ENCODE measurements around the gene EFCAB6. TPM values are rescaled to one million over a fixed set of nuclear protein-coding genes. Genes with fewer than 3 reads are reported as not detected.

EFCAB6 gene
- total and polyA plus RNA-seq, 2 donors (not counting 1 experiment from before 2014, with no cell fraction given) = 0.07 to 0.10 TPM

- peaks cover 0 to 8% (median 0%) of the 10 kb centered on the region in 3 donors for H3K9me3 ChIP-seq (ENCODE audit: control extremely low read depth in 1 of 3, control insufficient read depth in 2 of 3, insufficient read depth in 1 of 3, low read length in 2 of 3)
- 100% methylated on average over 1 of the region's 1 CpG for WGBS (ENCODE audit: insufficient coverage)
- no peak for ATAC-seq (ENCODE audit: low read depth)
- no peaks in the 10 kb centered on the region for H3K4me1 Mint-ChIP-seq
- no peak overlapping the region for H2AFZ ChIP-seq (ENCODE audit: insufficient read depth, low read depth, low read length, poor library complexity, severe bottlenecking)
- DNase-seq = no peak
- no peak overlapping the region for H3K9ac ChIP-seq (ENCODE audit: low read length)
- ChIA-PET POLR2A (no interaction called here), CTCF (interaction anchor here (1.0 kb wide), 1 partner anchor 105 kb away, joined by 3 read pairs; no protein-coding TSS in a partner anchor)
- no peak overlapping the region for H3K4me3 ChIP-seq (ENCODE audit: control extremely low read depth in 1 of 5, extremely low read depth in 1 of 5, insufficient read depth in 1 of 5, low read depth in 2 of 5, low read length in 4 of 5)
- no peak overlapping the region for H3K4me3 Mint-ChIP-seq
- H4K20me1 ChIP-seq (ENCODE audit: control insufficient read depth, insufficient read depth, low read length, poor library complexity, severe bottlenecking) = no peaks in the 10 kb centered on the region
- no peaks in the 10 kb centered on the region for H3K4me1 ChIP-seq (ENCODE audit: control insufficient read depth in 2 of 2, insufficient read depth in 2 of 2, low read length in 2 of 2)
- TF ChIP-seq CTCF (IDR thresholded peaks at IDR 0.05) (no peak), EZH2 (IDR thresholded peaks at IDR 0.05; ENCODE audit: borderline replicate concordance, insufficient read depth, low read depth, low read length, poor library complexity, severe bottlenecking) (no peak)
- no peak overlapping the region for H3K27ac ChIP-seq (ENCODE audit: low read length in 2 of 2)
- no peak overlapping the region for H3K27ac Mint-ChIP-seq
- H3K36me3 ChIP-seq (replicated peaks in 1 of 2; ENCODE audit: control extremely low read depth in 1 of 2, control insufficient read depth in 1 of 2, extremely low read depth in 1 of 2, insufficient read depth in 2 of 2, low read length in 1 of 2) = no peaks in the 10 kb centered on the region
- no peaks in the 10 kb centered on the region for H3K9me3 Mint-ChIP-seq (ENCODE audit: insufficient read depth)
- H3K27me3 ChIP-seq (replicated peaks in 1 of 4; ENCODE audit: control extremely low read depth in 1 of 4, control insufficient read depth in 3 of 4, insufficient read depth in 4 of 4, low read length in 3 of 4) = no peaks in the 10 kb centered on the region
- H3K79me2 ChIP-seq (ENCODE audit: control insufficient read depth, insufficient read depth, low read length) = no peaks in the 10 kb centered on the region
- H3K27me3 Mint-ChIP-seq = peaks cover 9% of the 10 kb centered on the region
- intact Hi-C loops (cut with micrococcal nuclease) = no loop called here
- H3K4me2 ChIP-seq (replicated peaks; ENCODE audit: low read depth, low read length, poor library complexity, severe bottlenecking) = no peak overlapping the region
Measured at GRCh38 chr22:43491737-43492136, 320.4 kb downstream of the EFCAB6 start.

- H3K27ac Mint-ChIP-seq = no peak overlapping the region
- Histone ChIP-seq H3K4me1 (ENCODE audit: control insufficient read depth in 2 of 2, insufficient read depth in 2 of 2, low read length in 2 of 2) (no peaks in the 10 kb centered on the region), H2AFZ (ENCODE audit: insufficient read depth, low read depth, low read length, poor library complexity, severe bottlenecking) (no peak overlapping the region), H3K4me2 (replicated peaks; ENCODE audit: low read depth, low read length, poor library complexity, severe bottlenecking) (no peak overlapping the region), H3K27me3 (replicated peaks in 1 of 4; ENCODE audit: control extremely low read depth in 1 of 4, control insufficient read depth in 3 of 4, insufficient read depth in 4 of 4, low read length in 3 of 4) (no peaks in the 10 kb centered on the region), H3K79me2 (ENCODE audit: control insufficient read depth, insufficient read depth, low read length) (no peaks in the 10 kb centered on the region), H3K9ac (ENCODE audit: low read length) (no peak overlapping the region), H3K9me3 (ENCODE audit: control extremely low read depth in 1 of 3, control insufficient read depth in 2 of 3, insufficient read depth in 1 of 3, low read length in 2 of 3) (peaks cover 0 to 8% (median 0%) of the 10 kb centered on the region in 3 donors), H3K36me3 (replicated peaks in 1 of 2; ENCODE audit: control extremely low read depth in 1 of 2, control insufficient read depth in 1 of 2, extremely low read depth in 1 of 2, insufficient read depth in 2 of 2, low read length in 1 of 2) (no peaks in the 10 kb centered on the region), H3K27ac (ENCODE audit: low read length in 2 of 2) (no peak overlapping the region), H4K20me1 (ENCODE audit: control insufficient read depth, insufficient read depth, low read length, poor library complexity, severe bottlenecking) (no peaks in the 10 kb centered on the region), H3K4me3 (ENCODE audit: control extremely low read depth in 1 of 5, extremely low read depth in 1 of 5, insufficient read depth in 1 of 5, low read depth in 2 of 5, low read length in 4 of 5) (no peak overlapping the region)
- DNase-seq (no peak), ATAC-seq (ENCODE audit: low read depth) (no peak)
- H3K4me3 Mint-ChIP-seq = no peak overlapping the region
- H3K4me1 Mint-ChIP-seq = no peaks in the 10 kb centered on the region
- WGBS (ENCODE audit: insufficient coverage) = 65% methylated on average over 3 of the region's 3 CpGs
- no peaks in the 10 kb centered on the region for H3K9me3 Mint-ChIP-seq (ENCODE audit: insufficient read depth)
- intact Hi-C loops (cut with micrococcal nuclease) = no loop called here
- ChIA-PET POLR2A (no interaction called here), CTCF (no interaction called here)
- H3K27me3 Mint-ChIP-seq = peaks cover 10% of the 10 kb centered on the region
- TF ChIP-seq CTCF (IDR thresholded peaks at IDR 0.05) (no peak), EZH2 (IDR thresholded peaks at IDR 0.05; ENCODE audit: borderline replicate concordance, insufficient read depth, low read depth, low read length, poor library complexity, severe bottlenecking) (no peak)
Measured at GRCh38 chr22:43491177-43491576, 320.9 kb downstream of the EFCAB6 start.
